Brain microvascular endothelial cell (primary cell): ENCODE results near the gene LAPTM5.
"Not testable (repeated sequence)": the region's sequence is repeated elsewhere in the genome, so short reads cannot be mapped to it uniquely, and the experiment has no call there.

Experiments used
- DNase-seq: peaks from one replicate; pipeline ENCODE4 v3.0.0-alpha.2; 2020
- H3K27ac ChIP-seq: fragments of 250-450 bp; sonication (Bioruptor Pico); 2 replicates; pipeline ENCODE4 v1.5.1; 2020; ENCODE audit warnings: mild to moderate bottlenecking, moderate library complexity
- H3K27me3 ChIP-seq: fragments of 250-450 bp; sonication (Bioruptor Pico); replicated peaks from 2 replicates; pipeline ENCODE4 v1.5.1; 2020; ENCODE audit warnings: mild to moderate bottlenecking
- H3K36me3 ChIP-seq: fragments of 250-450 bp; sonication (Bioruptor Pico); replicated peaks from 2 replicates; pipeline ENCODE4 v1.5.1; 2020; ENCODE audit warnings: mild to moderate bottlenecking
- H3K4me3 ChIP-seq: 2 replicates; pipeline ENCODE4 v1.5.1; 2011; ENCODE audit warnings: low read depth, mild to moderate bottlenecking, control low read depth, low read length, moderate library complexity
- in situ Hi-C: cut with HindIII; loops from 2 replicates; pipeline ENCODE4 v1.10.0; 2017; ENCODE audit warnings: low sequenced_read_pairs, low pct_ligation_motif_present
- TF ChIP-seq, protein P1 (sequence below): IDR thresholded peaks from 2 replicates; pipeline ENCODE4 v1.5.1; 2011; ENCODE audit warnings: low read depth, mild to moderate bottlenecking, moderate library complexity, low read length, control low read depth, inconsistent platforms; ENCODE audit errors: missing control alignments

LAPTM5 gene

DNA sequence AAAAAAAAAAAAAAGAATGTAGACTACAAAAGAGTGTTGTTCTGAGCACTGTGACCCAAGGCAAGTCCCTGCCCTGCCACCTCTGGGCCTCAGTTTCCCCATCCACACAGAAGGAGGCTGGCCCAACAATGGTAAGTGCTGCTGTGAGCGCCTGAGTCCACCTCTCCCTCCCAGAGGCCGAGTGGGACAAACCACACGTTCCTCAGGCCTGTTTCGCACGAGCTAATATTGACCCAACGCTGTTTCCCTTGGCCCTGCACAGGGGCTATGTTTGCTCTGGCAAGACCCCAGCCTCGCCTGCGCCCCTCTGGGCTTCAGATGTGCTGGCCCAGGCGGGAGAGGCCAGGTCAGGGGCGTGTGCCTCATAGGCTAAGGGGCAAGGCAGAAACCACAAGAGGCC is 12.6 kb upstream of the LAPTM5 start:
- H3K27ac ChIP-seq, result no peak overlapping the region
- no peak overlapping the region for H3K4me3 ChIP-seq
- TF ChIP-seq, protein P1, sequence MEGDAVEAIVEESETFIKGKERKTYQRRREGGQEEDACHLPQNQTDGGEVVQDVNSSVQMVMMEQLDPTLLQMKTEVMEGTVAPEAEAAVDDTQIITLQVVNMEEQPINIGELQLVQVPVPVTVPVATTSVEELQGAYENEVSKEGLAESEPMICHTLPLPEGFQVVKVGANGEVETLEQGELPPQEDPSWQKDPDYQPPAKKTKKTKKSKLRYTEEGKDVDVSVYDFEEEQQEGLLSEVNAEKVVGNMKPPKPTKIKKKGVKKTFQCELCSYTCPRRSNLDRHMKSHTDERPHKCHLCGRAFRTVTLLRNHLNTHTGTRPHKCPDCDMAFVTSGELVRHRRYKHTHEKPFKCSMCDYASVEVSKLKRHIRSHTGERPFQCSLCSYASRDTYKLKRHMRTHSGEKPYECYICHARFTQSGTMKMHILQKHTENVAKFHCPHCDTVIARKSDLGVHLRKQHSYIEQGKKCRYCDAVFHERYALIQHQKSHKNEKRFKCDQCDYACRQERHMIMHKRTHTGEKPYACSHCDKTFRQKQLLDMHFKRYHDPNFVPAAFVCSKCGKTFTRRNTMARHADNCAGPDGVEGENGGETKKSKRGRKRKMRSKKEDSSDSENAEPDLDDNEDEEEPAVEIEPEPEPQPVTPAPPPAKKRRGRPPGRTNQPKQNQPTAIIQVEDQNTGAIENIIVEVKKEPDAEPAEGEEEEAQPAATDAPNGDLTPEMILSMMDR, result no peak
- H3K36me3 ChIP-seq, result no peaks in the 10 kb centered on the region
- H3K27me3 ChIP-seq, result peaks cover 5% of the 10 kb centered on the region
- DNase-seq, result no peak
- in situ Hi-C loops, result no loop called here

DNA sequence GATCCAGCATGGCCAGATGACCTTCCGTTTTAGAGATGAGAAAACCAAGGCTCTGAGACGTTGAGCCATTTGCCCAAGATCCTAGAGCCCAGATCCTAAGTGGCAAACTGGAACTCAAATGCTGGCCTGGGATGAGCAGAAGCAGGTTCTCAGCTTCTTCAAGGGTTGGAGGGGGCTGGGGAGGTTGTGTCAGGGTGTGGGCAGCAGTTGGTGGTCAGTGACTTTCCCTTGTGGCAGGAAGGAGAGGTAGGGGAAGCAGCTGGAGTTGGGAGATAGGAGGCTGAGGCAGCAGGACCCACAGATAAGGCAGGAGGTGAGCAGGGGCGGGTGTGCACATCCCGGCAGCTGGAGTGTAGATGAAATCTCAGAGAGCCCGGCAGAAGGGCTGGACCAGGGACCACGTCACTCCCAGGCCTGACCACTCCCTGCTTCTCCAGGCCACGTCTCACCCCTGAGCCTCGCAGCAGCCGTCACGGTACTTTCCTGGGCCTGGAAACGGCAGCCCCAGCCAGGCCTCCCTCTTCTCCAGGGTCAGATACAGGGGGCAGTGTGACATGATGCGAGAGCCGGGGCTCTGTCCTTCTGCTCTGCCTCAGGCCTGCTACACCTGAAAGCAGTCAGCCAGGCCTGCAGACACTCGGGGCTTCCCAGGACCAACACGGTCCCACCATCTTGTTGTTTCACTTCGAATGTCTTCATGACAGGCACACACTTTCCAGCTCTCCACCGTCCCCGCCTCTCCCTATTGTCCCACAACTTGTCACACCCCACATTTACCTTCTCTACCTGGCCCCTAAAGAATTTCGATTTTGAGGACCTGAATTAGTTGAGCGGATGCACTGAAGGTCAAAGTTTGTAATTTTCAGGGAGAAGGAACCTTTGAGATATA is 11.5 kb upstream of the LAPTM5 start:
- no peak overlapping the region for H3K4me3 ChIP-seq
- in situ Hi-C loops, result no loop called here
- H3K27me3 ChIP-seq, result peaks cover 5% of the 10 kb centered on the region
- TF ChIP-seq, protein P1, result no peak
- H3K27ac ChIP-seq, result no peak overlapping the region
- no peaks in the 10 kb centered on the region for H3K36me3 ChIP-seq
- no peak for DNase-seq

DNA sequence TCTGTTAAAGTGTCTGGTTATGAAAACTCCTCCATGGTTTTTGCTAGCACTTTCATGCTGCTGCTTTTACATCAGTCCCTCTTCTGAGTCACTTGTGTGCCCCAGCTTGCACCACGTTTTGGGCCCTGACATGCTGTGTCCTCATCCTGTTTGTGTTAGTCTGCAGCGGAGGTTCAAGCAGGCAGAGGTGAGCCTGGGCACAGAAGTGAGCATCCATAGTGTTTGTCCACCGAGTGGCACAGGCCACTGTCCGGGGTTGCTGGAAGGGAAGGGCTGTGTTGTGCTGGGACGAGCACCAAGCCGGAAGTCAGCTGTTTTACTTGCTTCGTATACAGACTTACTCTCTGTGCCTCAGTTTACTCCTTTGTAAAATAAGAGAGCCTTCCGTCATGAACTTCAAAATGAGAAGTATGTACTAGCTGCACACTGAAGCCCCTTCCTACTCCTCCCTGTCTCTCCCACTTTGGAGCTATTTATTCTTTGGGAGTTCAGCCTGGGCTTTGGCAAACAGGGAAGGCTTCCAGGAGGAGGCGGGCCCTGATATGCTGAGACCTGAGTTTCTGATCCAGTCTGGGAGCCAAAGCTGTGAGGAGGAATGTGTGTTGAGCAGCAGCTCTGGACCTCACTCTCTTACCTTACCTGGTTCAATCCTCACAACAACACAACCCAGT is 10.7 kb upstream of the LAPTM5 start:
- TF ChIP-seq, protein P1, result no peak
- in situ Hi-C loops, result no loop called here
- H3K36me3 ChIP-seq, result no peaks in the 10 kb centered on the region
- H3K27ac ChIP-seq, result no peak overlapping the region
- peaks cover 5% of the 10 kb centered on the region for H3K27me3 ChIP-seq
- H3K4me3 ChIP-seq, result no peak overlapping the region
- DNase-seq, result no peak

DNA sequence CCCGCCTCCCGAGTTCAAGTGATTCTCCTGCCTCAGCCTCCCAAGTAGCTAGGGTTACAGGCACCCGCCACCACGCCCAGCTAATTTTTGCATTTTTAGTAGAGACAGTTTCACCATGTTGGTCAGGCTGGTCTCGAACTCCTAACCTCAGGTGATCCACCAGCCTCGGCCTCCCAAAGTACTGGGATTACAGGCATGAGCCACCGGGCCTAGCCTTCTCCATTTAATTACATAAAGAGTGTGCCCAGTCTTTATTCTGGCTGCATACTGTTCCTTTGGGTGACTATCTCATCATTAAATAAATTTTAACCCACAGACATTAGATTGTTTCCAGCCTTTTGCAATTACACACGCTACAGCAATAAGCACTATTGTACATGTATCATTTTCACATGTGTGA is 9.4 kb upstream of the LAPTM5 start:
- H3K4me3 ChIP-seq, DNase-seq, H3K27me3 ChIP-seq, H3K27ac ChIP-seq, in situ Hi-C loops, H3K36me3 ChIP-seq: not testable (repeated sequence)

DNA sequence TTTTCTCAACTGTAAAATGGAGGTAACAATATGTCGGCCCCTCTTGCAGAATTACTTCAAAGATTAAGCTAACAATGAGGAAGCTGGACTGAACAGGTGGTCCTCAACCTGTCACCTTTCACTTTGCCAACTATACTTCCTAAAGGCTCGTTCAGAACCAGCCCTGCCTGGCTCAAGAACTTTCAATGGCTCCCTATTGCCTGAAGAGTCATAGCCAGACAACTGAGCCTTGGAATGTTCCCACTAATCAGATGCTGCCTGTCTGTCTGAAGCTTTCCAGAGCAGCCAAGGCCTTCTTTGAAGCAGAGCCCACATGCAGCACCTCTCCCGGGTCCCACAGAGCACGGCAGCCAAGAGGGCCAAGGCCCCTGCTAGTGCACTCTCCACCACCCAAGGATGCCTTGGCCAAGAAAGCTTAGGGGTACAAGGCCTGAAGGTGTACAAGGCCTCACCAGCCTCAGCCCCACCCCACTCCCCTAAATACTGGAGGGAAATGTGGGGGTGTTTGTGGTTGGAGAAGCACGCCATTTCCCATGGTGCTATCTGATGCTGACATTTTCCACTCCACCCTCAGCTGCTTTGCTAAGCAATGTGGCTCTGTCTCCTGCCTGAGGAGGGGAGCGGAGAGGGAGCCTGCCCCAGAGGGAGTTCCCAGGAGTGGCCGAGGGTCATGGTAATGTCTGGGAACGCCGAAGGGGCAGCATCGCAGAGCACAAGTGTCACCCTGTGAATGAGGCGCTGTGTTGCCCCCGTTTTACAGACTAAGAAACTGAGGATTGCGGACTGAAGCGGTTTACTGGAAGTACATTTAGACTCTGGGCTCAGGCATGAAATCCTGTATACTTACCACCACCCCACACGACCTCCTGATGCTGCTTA is 8.2 kb upstream of the LAPTM5 start:
- Histone ChIP-seq H3K27me3 (no peaks in the 10 kb centered on the region), H3K4me3 (no peak overlapping the region), H3K36me3 (no peaks in the 10 kb centered on the region), H3K27ac (no peak overlapping the region)
- DNase-seq, result no peak
- TF ChIP-seq, protein P1, result no peak
- in situ Hi-C loops, result no loop called here

DNA sequence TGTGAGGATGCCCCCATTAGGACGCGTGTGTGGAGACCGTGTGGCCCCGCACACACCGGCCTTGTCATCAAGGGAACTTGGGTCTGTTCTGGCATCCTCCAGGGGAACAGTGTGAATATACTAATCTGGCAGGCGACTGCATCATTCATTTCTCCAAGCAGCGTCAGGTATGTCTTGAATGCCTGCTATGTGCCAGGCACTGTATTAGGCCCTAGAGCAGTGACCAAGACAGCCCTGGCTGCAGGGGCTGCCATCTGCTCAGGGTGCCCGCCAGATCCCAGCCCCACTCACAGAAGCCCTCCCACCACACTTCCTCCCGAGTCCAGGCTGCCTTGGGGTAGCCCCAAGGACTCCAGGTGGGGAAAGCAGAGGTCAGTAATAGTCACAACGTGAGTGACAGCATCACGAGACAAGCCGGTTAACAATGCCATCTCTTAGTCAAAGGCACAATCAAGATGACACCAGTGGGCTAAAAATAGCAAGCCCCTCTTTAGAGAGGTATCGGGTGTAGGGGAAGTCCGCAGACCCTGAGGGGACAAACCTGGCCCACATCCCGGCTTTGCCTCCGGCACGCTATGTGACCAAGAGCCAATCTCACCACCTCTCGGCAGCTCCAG is 7.5 kb upstream of the LAPTM5 start:
- no peak overlapping the region for H3K27ac ChIP-seq
- H3K4me3 ChIP-seq, result no peak overlapping the region
- H3K36me3 ChIP-seq, result no peaks in the 10 kb centered on the region
- no peak for DNase-seq
- no peaks in the 10 kb centered on the region for H3K27me3 ChIP-seq
- TF ChIP-seq, protein P1, result no peak
- in situ Hi-C loops, result no loop called here
